ENCODE data around the gene BFSP1.

The BFSP1 gene

GRCh38 chr20:17511401-17511800 lies 19.8 kb downstream of the BFSP1 start:
- H3K27me3 ChIP-seq: no peaks in the 10 kb centered on the region
- intact Hi-C loops (cut with DNase I; ENCODE audit: low total_unique reads): no loop called here
- H3K27ac ChIP-seq: no peak overlapping the region
- no peak overlapping the region for H3K4me3 ChIP-seq
- no peaks in the 10 kb centered on the region for H3K9me3 ChIP-seq
- DNase-seq: no peak
- H3K36me3 ChIP-seq: no peaks in the 10 kb centered on the region
- TF ChIP-seq, protein P1, sequence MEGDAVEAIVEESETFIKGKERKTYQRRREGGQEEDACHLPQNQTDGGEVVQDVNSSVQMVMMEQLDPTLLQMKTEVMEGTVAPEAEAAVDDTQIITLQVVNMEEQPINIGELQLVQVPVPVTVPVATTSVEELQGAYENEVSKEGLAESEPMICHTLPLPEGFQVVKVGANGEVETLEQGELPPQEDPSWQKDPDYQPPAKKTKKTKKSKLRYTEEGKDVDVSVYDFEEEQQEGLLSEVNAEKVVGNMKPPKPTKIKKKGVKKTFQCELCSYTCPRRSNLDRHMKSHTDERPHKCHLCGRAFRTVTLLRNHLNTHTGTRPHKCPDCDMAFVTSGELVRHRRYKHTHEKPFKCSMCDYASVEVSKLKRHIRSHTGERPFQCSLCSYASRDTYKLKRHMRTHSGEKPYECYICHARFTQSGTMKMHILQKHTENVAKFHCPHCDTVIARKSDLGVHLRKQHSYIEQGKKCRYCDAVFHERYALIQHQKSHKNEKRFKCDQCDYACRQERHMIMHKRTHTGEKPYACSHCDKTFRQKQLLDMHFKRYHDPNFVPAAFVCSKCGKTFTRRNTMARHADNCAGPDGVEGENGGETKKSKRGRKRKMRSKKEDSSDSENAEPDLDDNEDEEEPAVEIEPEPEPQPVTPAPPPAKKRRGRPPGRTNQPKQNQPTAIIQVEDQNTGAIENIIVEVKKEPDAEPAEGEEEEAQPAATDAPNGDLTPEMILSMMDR (IDR thresholded peaks at IDR 0.05): no peak
- H3K4me1 ChIP-seq: no peaks in the 10 kb centered on the region

DNA sequence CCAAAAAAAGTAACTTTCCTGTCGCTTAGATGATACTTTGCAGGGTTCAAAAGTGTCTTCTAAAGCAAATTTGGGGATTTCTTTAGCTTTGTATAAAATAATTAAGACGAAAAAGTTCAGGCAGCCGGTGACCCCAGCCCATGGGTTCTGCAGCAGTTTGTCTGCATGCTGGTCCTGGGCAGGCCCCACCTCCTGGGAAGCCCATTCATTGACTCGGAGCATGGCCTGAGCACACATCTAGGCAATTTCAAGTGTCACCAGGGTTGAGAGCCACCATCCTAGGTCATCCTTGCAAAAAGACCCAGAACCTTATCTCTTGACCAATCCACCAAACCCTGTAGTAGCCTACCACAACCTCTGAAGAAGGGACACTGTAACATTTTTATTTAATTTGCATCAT lies 20.6 kb downstream of the BFSP1 start:
- Histone ChIP-seq H3K4me3 (no peak overlapping the region), H3K36me3 (no peaks in the 10 kb centered on the region), H3K4me1 (peaks cover 0 to 2% (median under 1%) of the 10 kb centered on the region in 4 donors), H3K9me3 (no peaks in the 10 kb centered on the region), H3K27me3 (no peaks in the 10 kb centered on the region), H3K27ac (no peak overlapping the region)
- DNase-seq: no peak
- intact Hi-C loops (cut with DNase I; ENCODE audit: low total_unique reads): no loop called here
- TF ChIP-seq, protein P1 (IDR thresholded peaks at IDR 0.05): no peak

DNA sequence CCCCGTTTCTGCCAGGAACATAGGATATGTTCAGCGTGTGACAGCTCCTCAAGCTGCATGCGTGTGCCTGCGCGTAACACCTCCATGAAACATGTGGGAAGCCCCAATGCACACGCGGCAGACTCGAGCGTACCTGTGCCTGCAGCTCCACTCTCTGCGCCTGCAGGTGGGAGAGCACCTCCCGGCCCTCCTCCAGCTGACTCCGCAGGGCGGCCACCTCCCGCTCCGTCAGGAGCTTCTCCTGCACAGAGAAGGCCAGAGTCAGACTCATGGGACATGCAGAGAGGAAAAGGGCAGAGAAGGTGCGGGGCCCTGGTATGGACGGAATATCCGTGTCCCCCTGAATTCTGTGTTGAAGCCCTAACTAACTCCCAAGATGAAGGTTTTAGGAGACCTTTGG lies 22.4 kb downstream of the BFSP1 start:
- no peaks in the 10 kb centered on the region for H3K27me3 ChIP-seq
- TF ChIP-seq, protein P1 (IDR thresholded peaks at IDR 0.05): no peak
- intact Hi-C loops (cut with DNase I; ENCODE audit: low total_unique reads): loop anchor here (10.0 kb wide), 2 partner anchors 426 to 486 kb away; no protein-coding TSS in a partner anchor
- H3K36me3 ChIP-seq: no peaks in the 10 kb centered on the region
- H3K27ac ChIP-seq: no peak overlapping the region
- no peak overlapping the region for H3K4me3 ChIP-seq
- no peaks in the 10 kb centered on the region for H3K9me3 ChIP-seq
- peaks cover 0 to 13% (median 10%) of the 10 kb centered on the region in 4 donors for H3K4me1 ChIP-seq
- no peak for DNase-seq

DNA sequence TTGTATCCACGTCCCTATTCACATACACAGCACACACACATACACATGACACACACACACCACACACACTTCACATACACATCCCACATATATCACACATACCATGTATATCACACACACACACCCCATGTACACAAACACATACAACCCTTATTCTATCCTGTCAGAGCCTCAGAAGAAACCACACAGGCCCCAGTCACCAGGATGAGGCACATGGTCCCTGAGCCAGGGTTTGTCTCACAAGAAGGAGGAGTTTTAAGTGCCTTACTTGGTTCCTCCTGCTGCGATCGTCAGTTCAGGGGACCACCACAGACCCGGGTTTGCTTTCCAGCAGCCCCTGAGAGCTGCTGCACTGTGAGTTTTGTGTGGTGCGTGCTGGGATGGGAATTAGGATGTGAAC lies 23.6 kb downstream of the BFSP1 start:
- no peak for DNase-seq
- Histone ChIP-seq H3K27ac (no peak overlapping the region), H3K4me1 (peaks cover 0 to 13% (median 10%) of the 10 kb centered on the region in 4 donors), H3K4me3 (no peak overlapping the region), H3K27me3 (no peaks in the 10 kb centered on the region), H3K36me3 (no peaks in the 10 kb centered on the region), H3K9me3 (no peaks in the 10 kb centered on the region)
- intact Hi-C loops (cut with DNase I; ENCODE audit: low total_unique reads): loop anchor here (10.0 kb wide), 2 partner anchors 427 to 487 kb away; no protein-coding TSS in a partner anchor
- TF ChIP-seq, protein P1 (IDR thresholded peaks at IDR 0.05): no peak

- TF ChIP-seq, protein P1 (IDR thresholded peaks at IDR 0.05): no peak
- intact Hi-C loops (cut with DNase I; ENCODE audit: low total_unique reads): loop anchor here (10.0 kb wide), 2 partner anchors 428 to 488 kb away; no protein-coding TSS in a partner anchor
- Histone ChIP-seq H3K27ac (no peak overlapping the region), H3K27me3 (no peaks in the 10 kb centered on the region), H3K4me1 (peaks cover 0 to 13% (median 10%) of the 10 kb centered on the region in 4 donors), H3K4me3 (no peak overlapping the region), H3K9me3 (no peaks in the 10 kb centered on the region), H3K36me3 (no peaks in the 10 kb centered on the region)
- DNase-seq: no peak
Measured at GRCh38 chr20:17507032-17507431, 24.1 kb downstream of the BFSP1 start.
